Heart left ventricle (tissue), 13 donors: Measurements from ENCODE around the gene HOXC13.

Experiments
- CTCF ChIP-seq, 12 donors: fragments of 200-600 bp; sonication (generic) in 4 of 12; IDR thresholded peaks; one replicate each; pipeline versions ENCODE4 v1.5.0 to v1.8.0; 2018 to 2022; ENCODE audit warnings: antibody characterized with exemption in 12 of 12, mild to moderate bottlenecking in 5 of 12
- POLR2A ChIP-seq, 2 donors: fragments of 450-650 bp; IDR thresholded peaks; one replicate each; pipeline ENCODE4 v1.6.1; 2017; ENCODE audit warnings: antibody characterized with exemption in 2 of 2, mild to moderate bottlenecking in 2 of 2, moderate library complexity in 2 of 2
- donor health status: ischemic (EF 13 %, LVEDD 7.1; RV severe dilation, severe dysfunction).
- donor health status: DM: no; HTN: yes; CAD: no.
- donor health status: DM: no; HTN: no; CAD: no.
- donor health status: ischemic (EF 25% LVEDD 6.9; RV normal size, moderate dysfunction).
- donor health status: ischemic (EF 25% LVEDD 5.7; RV mildly dilated, moderate dysfunction).
- donor health status: ischemic (EF 35%, LVEDD 5.7; RV mildly dilated, moderate dysfunction).
- donor health status: nonischemic (EF 11% LVEDD 7.7; RV severe dilation, severe dysfunction).
- donor health status: DM: yes; HTN: yes; CAD: no.
- donor health status: PGD.
- donor health status: ischemic (EF 29% LVEDD 5.4; RV normal size, mild dysfunction).
- donor health status: nonischemic (EF 23%, LVEDD 6.1; RV moderate dilation, normal function).

GRCh38 chr12:53977596-53978445 lies 39.2 kb downstream of the HOXC13 start:
- TF ChIP-seq CTCF (IDR thresholded peaks at IDR 0.05): no peak
- TF ChIP-seq POLR2A (IDR thresholded peaks at IDR 0.05): no peak
